Measurements from ENCODE around the gene GABBR2.

Gene GABBR2

GRCh38 chr9:98455256-98456155, 253.2 kb downstream of the GABBR2 start:
- DNase-seq (ENCODE audit: low spot score) = peak; percentile 80
- POLR2A ChIA-PET (ENCODE audit: low non-redundant PET) = no interaction called here
- TF ChIP-seq CTCF (conservative IDR thresholded peaks at IDR 0.05; ENCODE audit: low read depth) = no peak
- H3K27ac ChIP-seq = no peak overlapping the region
- CTCF ChIA-PET = interaction anchor here (0.6 to 1.1 kb wide), 3 partner anchors 62 to 510 kb away, joined by 3 to 5 read pairs (median 3); no protein-coding TSS in a partner anchor

- ChIA-PET CTCF (no interaction called here), POLR2A (ENCODE audit: low non-redundant PET) (no interaction called here)
- no peak overlapping the region for H3K27ac ChIP-seq
- peak; percentile 44 for DNase-seq (ENCODE audit: low spot score)
- no peak for TF ChIP-seq CTCF (conservative IDR thresholded peaks at IDR 0.05; ENCODE audit: low read depth)
Observed at GRCh38 chr9:98453589-98454311, 255.0 kb downstream of the GABBR2 start.

GRCh38 chr9:98451576-98451975, 257.2 kb downstream of the GABBR2 start:
- CTCF ChIA-PET = no interaction called here
- no peak for DNase-seq (ENCODE audit: low spot score)
- no peak overlapping the region for H3K27ac ChIP-seq
- no peak for TF ChIP-seq CTCF (conservative IDR thresholded peaks at IDR 0.05; ENCODE audit: low read depth)
- POLR2A ChIA-PET (ENCODE audit: low non-redundant PET) = no interaction called here

GRCh38 chr9:98450496-98450895, 258.2 kb downstream of the GABBR2 start:
- H3K27ac ChIP-seq = no peak overlapping the region
- no peak for DNase-seq (ENCODE audit: low spot score)
- no peak for TF ChIP-seq CTCF (conservative IDR thresholded peaks at IDR 0.05; ENCODE audit: low read depth)
- ChIA-PET POLR2A (ENCODE audit: low non-redundant PET) (no interaction called here), CTCF (no interaction called here)

- H3K27ac ChIP-seq = no peak overlapping the region
- CTCF ChIA-PET = no interaction called here
- POLR2A ChIA-PET (ENCODE audit: low non-redundant PET) = no interaction called here
- no peak for DNase-seq (ENCODE audit: low spot score)
- TF ChIP-seq CTCF (conservative IDR thresholded peaks at IDR 0.05; ENCODE audit: low read depth) = no peak
Observed at GRCh38 chr9:98449871-98450270, 258.9 kb downstream of the GABBR2 start.

GRCh38 chr9:98445576-98445975, 263.2 kb downstream of the GABBR2 start:
- ChIA-PET POLR2A (ENCODE audit: low non-redundant PET) (no interaction called here), CTCF (no interaction called here)
- H3K27ac ChIP-seq = no peak overlapping the region
- DNase-seq (ENCODE audit: low spot score) = no peak
- TF ChIP-seq CTCF (conservative IDR thresholded peaks at IDR 0.05; ENCODE audit: low read depth) = no peak

Data from RWPE1 (cell line).